Kidney capillary endothelial cell (primary cell): ENCODE measurements around the gene CALB2.

ENCODE experiments used
- DNase-seq: peaks from one replicate; pipeline ENCODE4 v3.0.0-alpha.2; 2018; ENCODE audit warnings: low spot score

Gene CALB2

DNA sequence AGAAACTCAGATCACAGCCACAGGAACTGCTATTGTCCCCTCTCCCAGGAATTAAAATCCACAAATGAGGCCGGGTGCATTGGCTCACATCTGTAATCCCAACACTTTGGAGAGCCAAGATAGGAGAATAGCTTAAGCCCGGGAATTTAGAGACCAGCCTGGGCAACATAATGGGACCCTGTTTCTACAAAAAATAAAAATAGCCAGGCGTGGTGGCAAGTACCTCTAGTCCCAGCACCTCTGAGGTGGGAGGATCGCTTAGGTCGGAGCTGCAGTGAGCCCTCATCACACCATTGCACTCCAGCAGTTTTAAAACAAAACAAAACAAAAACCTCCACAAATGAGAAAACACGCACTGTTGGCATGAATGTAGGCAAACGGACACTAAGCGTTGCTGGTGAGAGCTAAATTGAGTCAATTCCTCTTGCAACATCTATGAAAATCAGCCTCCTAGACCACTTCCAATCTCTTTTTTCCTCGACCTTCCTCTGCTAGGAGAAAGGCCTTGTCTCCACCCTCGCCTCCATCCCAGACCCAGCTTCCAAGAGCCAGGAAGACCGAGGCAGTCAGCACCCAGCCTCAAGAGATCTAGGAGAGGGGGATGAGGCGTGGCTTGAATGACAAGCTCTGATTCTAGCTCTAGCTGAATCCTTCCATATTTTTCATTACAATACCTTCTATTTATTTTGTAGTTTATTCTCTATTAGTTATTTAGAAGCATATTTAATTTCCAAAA is 68.5 kb downstream of the CALB2 start:
- DNase-seq, result no peak

DNA sequence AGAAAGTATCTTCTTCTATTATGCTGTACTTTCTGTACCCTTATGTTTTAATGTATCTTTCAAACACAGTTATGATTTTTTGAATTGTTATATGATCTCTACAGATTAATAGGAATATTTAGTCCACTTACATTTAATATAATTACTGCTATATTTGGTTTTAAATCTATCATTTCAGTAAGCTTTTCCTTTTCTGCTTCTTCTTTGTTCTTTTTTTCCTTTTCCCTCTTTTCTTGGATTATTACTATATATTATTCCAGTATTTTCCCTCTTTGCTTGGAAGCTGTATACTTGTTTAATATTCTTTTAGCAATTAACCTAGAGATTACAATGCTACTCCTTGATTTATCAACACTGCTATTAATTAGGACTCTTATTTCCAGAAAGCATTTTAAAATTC is 69.9 kb downstream of the CALB2 start:
- no peak for DNase-seq

DNA sequence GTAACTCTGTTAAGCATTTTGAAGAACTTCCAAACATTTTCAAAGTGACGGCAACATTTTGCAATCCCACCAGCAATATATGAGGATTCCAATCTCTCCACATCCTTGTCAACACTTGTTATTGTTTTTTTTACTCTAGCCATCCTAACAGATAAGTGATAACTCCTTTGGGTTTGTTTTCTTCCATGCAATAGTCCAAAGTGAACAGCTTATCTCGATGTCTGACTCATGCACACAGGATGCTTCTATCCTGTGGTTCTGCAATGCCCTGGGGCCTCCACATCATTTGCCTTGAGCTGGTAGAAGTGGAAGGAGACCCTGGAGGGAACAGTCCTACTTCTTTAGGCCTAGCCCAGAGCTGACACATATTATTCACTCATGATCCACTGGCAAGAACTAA is 70.4 kb downstream of the CALB2 start:
- DNase-seq, result no peak

DNA sequence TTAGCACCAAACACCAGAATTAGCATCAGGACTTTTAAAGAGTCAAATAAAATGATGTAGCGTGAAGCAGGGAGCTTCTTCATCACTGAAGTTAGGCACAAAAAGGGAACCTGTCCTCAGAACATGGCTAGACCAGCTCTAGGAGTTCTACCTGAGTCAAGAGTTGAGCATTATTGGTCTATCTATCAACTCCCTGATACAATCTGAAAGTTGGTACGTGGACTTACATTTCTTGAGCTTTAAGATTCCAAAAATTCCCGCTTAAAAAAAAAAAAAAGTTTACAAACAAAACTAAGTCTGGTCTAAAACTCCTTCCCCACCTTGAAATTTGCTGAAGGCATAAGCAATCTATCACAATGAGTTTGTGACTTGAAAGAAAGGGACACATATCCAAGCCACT is 71.1 kb downstream of the CALB2 start:
- no peak for DNase-seq

DNA sequence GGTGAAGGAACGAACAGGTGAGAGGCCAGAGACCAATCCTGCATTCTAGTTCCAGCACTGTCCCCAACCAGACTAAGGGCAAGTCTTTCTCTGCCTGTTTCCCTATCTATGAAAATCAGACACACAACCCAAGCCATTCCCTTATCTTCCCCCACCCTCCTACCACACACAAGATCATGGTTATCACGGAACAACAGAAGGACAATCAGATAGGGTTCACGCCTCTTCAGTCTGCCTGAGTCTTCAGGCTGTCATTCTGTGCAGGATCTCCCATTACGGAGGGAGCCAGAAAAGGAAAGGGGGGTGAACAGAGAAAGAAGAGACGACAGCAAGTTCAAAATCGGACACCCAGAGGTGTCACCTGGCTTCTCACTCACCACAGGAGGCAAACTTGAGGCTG is 72.2 kb downstream of the CALB2 start:
- no peak for DNase-seq

DNA sequence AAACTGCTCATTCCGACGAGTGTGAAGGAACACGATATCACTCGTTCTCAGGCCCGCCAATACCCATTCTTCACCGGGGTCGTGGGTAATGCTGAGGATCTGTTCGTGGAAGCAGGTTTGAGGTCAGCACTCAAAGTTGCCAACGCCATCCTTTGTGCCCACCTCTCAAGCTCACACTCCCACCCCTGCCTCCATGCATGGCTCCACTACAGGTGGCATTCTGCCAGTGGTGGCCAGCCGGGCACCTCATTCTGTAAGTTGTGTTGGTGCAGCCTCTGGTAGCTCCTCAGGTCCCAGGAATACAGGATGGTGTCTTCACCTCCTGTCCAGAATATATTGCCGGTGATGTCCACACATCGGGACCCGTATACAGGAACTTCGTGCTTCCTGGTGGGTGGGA is 72.7 kb downstream of the CALB2 start:
- DNase-seq, result no peak

DNA sequence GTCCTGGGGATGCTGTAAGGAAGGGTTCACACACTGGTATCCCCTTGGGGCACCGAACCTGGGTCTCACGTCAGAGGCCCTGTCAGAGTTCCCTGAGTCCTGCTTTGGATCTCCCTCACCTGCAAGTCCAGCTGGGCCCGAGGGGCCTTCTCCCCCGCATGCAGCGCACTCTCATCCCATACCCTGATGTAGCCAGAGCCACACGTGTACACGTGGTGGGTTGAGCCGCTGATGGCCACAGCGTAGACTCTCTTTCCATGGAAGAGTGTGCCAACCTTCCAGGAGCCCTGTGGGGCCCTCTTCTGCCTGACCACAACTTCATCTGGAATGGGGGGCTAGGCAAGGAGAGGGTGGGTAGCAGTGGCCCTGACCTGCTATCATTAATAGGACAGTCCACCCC is 73.5 kb downstream of the CALB2 start:
- no peak for DNase-seq

DNA sequence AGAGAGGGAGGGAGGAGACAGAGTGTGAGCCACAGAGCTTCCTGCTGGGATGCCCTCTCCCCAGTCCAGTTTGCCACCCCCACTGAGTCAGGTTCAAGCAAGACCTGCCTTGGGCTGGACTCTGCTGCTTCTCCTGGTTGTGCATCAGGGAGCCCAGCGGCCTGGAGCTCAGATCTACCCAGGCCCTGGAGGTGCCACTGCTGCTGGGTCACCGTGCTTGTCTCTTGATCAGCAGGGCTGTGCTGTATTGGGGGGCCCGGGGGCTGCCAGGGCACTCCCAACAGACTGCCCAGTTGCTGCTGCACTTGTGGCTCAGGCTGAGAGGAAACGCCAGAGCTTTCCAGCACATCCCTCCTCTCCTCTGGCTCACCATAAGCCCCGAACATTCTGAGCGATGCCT is 74.4 kb downstream of the CALB2 start:
- DNase-seq, result no peak

DNA sequence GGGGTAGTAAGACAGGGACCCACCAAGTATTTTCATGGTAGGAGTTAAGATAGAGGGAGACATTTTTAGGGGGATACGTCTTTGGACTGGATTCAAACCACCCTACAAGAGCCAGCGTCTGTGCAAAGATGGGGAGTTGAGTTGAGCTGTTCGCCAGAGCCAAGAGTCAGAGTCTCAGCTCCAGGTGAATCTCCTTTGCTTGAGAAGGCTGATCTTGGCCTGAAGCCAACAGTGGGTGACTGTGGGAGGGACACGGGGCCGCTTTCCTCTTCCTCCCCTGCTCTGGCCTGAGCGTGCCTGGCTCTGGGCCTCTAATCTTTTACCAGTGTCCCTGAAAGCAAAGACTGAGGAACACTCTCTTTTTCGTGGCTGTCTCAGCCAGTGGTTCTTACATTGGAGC is 78.0 kb downstream of the CALB2 start:
- DNase-seq, result no peak

DNA sequence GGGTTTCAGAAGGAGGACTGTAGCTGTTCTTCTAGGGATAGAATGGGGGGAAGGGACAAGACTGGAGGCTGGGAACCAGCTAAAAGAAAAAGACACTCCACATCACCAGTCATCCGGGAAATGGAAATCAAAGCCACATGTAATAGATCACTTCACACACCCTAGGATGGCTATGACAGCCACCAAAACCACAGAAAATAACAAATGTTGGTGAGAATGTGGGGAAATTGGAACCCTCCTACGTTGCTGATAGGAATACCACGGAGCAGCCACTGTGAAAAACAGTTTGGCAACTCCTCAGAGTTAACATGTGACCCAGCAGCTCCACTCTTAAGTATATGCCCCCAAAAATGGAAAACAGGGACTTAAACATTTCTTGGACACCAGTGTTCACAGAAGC is 81.0 kb downstream of the CALB2 start:
- DNase-seq, result no peak
